HL-60 (cell line): ENCODE data around the gene FAM234A.

ENCODE experiments used
- DNase-seq, 2 experiments: peaks; one replicate each; pipeline ENCODE4 v3.0.0-alpha.2; 2010 to 2020; ENCODE audit warnings: low read depth in 1 of 2, low spot score in 1 of 2
- H3K27ac ChIP-seq: fragments of 250-450 bp; sonication (Bioruptor Pico); replicated peaks from 2 replicates; pipeline ENCODE4 v1.5.1; 2020; ENCODE audit warnings: mild to moderate bottlenecking, moderate library complexity
- H3K27me3 ChIP-seq: fragments of 250-450 bp; sonication (Bioruptor Pico); 2 replicates; pipeline ENCODE4 v1.5.1; 2021; ENCODE audit warnings: mild to moderate bottlenecking, moderate library complexity; ENCODE audit not compliant: insufficient read depth, poor library complexity, severe bottlenecking
- H3K4me3 ChIP-seq: replicated peaks from 2 replicates; pipeline ENCODE4 v1.5.1; 2011; ENCODE audit warnings: mild to moderate bottlenecking, control low read depth, low read length; ENCODE audit not compliant: insufficient read depth
- GABPA ChIP-seq: IDR thresholded peaks from 2 replicates; pipeline ENCODE4 v1.6.1; 2012; ENCODE audit warnings: low read depth
- POLR2AphosphoS5 ChIP-seq: IDR thresholded peaks from 2 replicates; pipeline ENCODE4 v1.6.1; 2012; ENCODE audit warnings: low read depth
- SPI1 ChIP-seq: IDR thresholded peaks from 2 replicates; pipeline ENCODE4 v1.6.1; 2012; ENCODE audit warnings: low read depth, mild to moderate bottlenecking, borderline replicate concordance
- TF ChIP-seq, protein P1 (sequence below): IDR thresholded peaks from 2 replicates; pipeline ENCODE4 v1.6.1; 2012; ENCODE audit warnings: low read depth; ENCODE audit not compliant: insufficient replicate concordance
- TF ChIP-seq, protein P2 (sequence below): IDR thresholded peaks from one replicate; pipeline ENCODE4 v1.5.1; 2011; ENCODE audit warnings: low read length, control low read depth, inconsistent platforms; ENCODE audit not compliant: insufficient read depth

Gene FAM234A

DNA sequence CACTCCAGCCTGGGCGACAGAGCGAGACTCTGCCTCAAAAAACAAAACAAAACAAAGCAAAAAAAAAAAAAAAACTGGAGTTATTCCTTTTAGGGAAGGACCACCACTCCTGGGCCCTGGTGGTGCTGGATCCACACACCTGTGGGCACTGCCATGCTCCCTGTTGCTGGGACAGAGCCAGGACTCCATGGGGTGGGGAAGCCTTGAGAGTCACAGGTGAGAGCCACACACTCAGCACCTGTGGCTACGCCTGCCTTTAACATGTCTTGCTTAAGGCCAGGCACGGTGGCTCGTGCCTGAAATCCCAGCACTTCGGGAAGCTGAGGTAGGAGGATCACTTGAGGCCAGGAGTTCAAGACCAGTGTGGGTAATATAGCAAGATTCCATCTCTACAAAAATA, 66.6 kb downstream of the FAM234A start:
- H3K4me3 ChIP-seq, result no peak overlapping the region
- TF ChIP-seq SPI1 (no peak), GABPA (no peak), POLR2AphosphoS5 (no peak)
- TF ChIP-seq, protein P1, sequence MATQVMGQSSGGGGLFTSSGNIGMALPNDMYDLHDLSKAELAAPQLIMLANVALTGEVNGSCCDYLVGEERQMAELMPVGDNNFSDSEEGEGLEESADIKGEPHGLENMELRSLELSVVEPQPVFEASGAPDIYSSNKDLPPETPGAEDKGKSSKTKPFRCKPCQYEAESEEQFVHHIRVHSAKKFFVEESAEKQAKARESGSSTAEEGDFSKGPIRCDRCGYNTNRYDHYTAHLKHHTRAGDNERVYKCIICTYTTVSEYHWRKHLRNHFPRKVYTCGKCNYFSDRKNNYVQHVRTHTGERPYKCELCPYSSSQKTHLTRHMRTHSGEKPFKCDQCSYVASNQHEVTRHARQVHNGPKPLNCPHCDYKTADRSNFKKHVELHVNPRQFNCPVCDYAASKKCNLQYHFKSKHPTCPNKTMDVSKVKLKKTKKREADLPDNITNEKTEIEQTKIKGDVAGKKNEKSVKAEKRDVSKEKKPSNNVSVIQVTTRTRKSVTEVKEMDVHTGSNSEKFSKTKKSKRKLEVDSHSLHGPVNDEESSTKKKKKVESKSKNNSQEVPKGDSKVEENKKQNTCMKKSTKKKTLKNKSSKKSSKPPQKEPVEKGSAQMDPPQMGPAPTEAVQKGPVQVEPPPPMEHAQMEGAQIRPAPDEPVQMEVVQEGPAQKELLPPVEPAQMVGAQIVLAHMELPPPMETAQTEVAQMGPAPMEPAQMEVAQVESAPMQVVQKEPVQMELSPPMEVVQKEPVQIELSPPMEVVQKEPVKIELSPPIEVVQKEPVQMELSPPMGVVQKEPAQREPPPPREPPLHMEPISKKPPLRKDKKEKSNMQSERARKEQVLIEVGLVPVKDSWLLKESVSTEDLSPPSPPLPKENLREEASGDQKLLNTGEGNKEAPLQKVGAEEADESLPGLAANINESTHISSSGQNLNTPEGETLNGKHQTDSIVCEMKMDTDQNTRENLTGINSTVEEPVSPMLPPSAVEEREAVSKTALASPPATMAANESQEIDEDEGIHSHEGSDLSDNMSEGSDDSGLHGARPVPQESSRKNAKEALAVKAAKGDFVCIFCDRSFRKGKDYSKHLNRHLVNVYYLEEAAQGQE, result no peak
- TF ChIP-seq, protein P2, sequence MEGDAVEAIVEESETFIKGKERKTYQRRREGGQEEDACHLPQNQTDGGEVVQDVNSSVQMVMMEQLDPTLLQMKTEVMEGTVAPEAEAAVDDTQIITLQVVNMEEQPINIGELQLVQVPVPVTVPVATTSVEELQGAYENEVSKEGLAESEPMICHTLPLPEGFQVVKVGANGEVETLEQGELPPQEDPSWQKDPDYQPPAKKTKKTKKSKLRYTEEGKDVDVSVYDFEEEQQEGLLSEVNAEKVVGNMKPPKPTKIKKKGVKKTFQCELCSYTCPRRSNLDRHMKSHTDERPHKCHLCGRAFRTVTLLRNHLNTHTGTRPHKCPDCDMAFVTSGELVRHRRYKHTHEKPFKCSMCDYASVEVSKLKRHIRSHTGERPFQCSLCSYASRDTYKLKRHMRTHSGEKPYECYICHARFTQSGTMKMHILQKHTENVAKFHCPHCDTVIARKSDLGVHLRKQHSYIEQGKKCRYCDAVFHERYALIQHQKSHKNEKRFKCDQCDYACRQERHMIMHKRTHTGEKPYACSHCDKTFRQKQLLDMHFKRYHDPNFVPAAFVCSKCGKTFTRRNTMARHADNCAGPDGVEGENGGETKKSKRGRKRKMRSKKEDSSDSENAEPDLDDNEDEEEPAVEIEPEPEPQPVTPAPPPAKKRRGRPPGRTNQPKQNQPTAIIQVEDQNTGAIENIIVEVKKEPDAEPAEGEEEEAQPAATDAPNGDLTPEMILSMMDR, result no peak
- no peak overlapping the region for H3K27ac ChIP-seq
- no peaks in the 10 kb centered on the region for H3K27me3 ChIP-seq
- no peak for DNase-seq

DNA sequence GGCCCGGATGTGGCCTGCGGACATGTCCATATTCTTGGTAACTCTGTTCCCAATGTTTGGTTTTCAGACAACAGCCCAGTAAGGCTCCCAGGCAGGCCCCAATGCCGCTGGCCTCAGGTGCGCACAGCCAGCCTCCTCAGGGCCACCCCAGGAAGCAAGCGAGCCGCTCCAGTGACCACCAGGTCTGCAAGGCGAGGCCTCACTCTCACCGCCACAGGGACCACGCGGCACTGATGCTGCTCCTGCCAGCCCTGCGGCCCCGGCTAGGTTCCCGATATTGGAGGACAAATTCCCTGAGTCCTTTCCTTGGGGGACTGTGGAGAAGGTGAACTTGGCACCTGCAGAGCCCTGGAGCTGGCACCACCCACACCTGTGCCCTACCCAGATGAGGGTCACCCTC, 67.3 kb downstream of the FAM234A start:
- no peak overlapping the region for H3K4me3 ChIP-seq
- TF ChIP-seq, protein P1, result no peak
- TF ChIP-seq SPI1 (no peak), POLR2AphosphoS5 (no peak)
- no peaks in the 10 kb centered on the region for H3K27me3 ChIP-seq
- DNase-seq, result no peak
- H3K27ac ChIP-seq, result no peak overlapping the region

DNA sequence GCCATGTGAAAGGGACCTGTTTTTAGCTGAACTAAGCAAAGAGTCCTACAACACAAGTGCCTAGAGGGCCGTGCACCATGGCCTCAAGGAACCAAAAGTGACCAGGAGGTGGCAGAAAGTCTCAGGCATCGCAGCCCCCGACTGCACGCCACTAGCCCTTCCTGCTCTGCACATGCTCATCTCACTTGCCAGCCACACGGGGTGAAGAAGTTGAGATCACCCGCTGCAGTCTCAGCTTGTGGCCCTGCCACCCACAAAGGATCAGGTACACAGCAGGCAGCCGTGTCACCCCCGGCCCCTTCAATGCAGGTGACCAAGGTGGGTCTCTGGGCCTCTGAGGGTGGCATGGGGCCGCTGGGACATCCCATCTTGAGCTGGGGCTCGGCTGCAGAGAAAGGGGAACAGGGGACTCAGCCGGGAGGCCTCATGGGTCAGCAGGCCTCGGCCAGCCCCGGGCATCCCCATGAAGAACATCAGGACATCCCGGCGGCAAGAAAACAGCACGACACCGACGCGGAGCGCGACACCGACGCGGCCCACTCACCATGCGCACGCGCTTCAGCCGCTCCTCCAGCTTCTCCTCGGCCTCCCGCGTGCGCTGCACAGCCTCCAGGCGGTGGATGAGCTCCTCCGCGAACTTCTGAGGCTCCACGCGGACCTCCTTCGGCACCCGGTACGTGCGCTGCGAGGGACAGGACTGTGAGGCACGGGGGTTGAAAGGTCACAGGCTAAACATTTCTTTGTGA, 69.3 kb downstream of the FAM234A start:
- no peak overlapping the region for H3K27ac ChIP-seq
- peak in 1 of 2 experiments; percentile 24 for DNase-seq
- H3K4me3 ChIP-seq, result no peak overlapping the region
- no peaks in the 10 kb centered on the region for H3K27me3 ChIP-seq
- TF ChIP-seq, protein P2, result no peak
- TF ChIP-seq, protein P1, result no peak
- TF ChIP-seq SPI1 (no peak), GABPA (no peak), POLR2AphosphoS5 (no peak)
